Astrocyte (in vitro differentiated cells and primary cell): ENCODE results near the gene TTC31. TPM values are rescaled to one million over a fixed set of nuclear protein-coding genes. Genes with fewer than 3 reads are reported as not detected.

Source experiments
- DNase-seq: peaks from one replicate; pipeline ENCODE4 v3.0.0-alpha.2; 2010; ENCODE audit warnings: low read depth
- FAIRE-seq: peaks from 2 replicates; lab custom pipeline; 2011; peaks lifted over from hg19 to GRCh38; lab: Jason Lieb, UNC
- H2AFZ ChIP-seq: 2 replicates; pipeline ENCODE4 v1.6.0; 2012; ENCODE audit warnings: low read depth, low read length, inconsistent platforms
- H3K27ac ChIP-seq: 2 replicates; pipeline ENCODE4 v1.5.1; 2011; ENCODE audit warnings: low read depth, low read length, inconsistent platforms
- H3K27me3 ChIP-seq: 2 replicates; pipeline ENCODE4 v1.6.0; 2011; ENCODE audit warnings: low read length, inconsistent platforms; ENCODE audit not compliant: insufficient read depth
- H3K36me3 ChIP-seq: 2 replicates; pipeline ENCODE4 v1.5.1; 2011; ENCODE audit warnings: low read length, inconsistent platforms; ENCODE audit not compliant: insufficient read depth
- H3K4me1 ChIP-seq: 2 replicates; pipeline ENCODE4 v1.5.1; 2011; ENCODE audit warnings: low read length, inconsistent platforms; ENCODE audit not compliant: insufficient read depth
- H3K4me2 ChIP-seq: 2 replicates; pipeline ENCODE4 v1.6.0; 2012; ENCODE audit warnings: low read length, inconsistent platforms
- H3K4me3 ChIP-seq: 2 replicates; pipeline ENCODE4 v1.5.1; 2011; ENCODE audit warnings: low read depth, mild to moderate bottlenecking, low read length, inconsistent platforms; ENCODE audit not compliant: insufficient read depth
- H3K79me2 ChIP-seq: 2 replicates; pipeline ENCODE4 v1.6.0; 2012; ENCODE audit warnings: mild to moderate bottlenecking, low read length, inconsistent platforms; ENCODE audit not compliant: insufficient read depth
- H3K9ac ChIP-seq: 2 replicates; pipeline ENCODE4 v1.6.0; 2012; ENCODE audit warnings: mild to moderate bottlenecking, low read length, inconsistent platforms
- H3K9me3 ChIP-seq: 2 replicates; pipeline ENCODE4 v1.5.1; 2012; ENCODE audit warnings: low read depth, mild to moderate bottlenecking, low read length, inconsistent platforms; ENCODE audit not compliant: insufficient read depth
- H4K20me1 ChIP-seq: 2 replicates; pipeline ENCODE4 v1.6.0; 2012; ENCODE audit warnings: low read length, inconsistent platforms; ENCODE audit not compliant: insufficient read depth
- H3K27ac Mint-ChIP-seq: one replicate; pipeline ENCODE4 v1.8.0; 2021; ENCODE audit warnings: mild to moderate bottlenecking, mixed read lengths; ENCODE audit not compliant: unreplicated experiment
- H3K27me3 Mint-ChIP-seq: one replicate; pipeline ENCODE4 v1.8.0; 2021; ENCODE audit warnings: low read depth, mixed read lengths; ENCODE audit not compliant: unreplicated experiment
- H3K36me3 Mint-ChIP-seq: one replicate; pipeline ENCODE4 v1.8.0; 2021; ENCODE audit warnings: low read depth, mixed read lengths; ENCODE audit not compliant: unreplicated experiment
- H3K4me1 Mint-ChIP-seq: one replicate; pipeline ENCODE4 v1.8.0; 2021; ENCODE audit warnings: low read depth, mixed read lengths; ENCODE audit not compliant: unreplicated experiment
- H3K4me3 Mint-ChIP-seq: one replicate; pipeline ENCODE4 v1.8.0; 2021; ENCODE audit warnings: mild to moderate bottlenecking, moderate library complexity, mixed read lengths; ENCODE audit not compliant: unreplicated experiment
- H3K9me3 Mint-ChIP-seq: one replicate; pipeline ENCODE4 v1.8.0; 2021; ENCODE audit warnings: mild to moderate bottlenecking, mixed read lengths; ENCODE audit not compliant: unreplicated experiment
- EZH2 ChIP-seq: IDR thresholded peaks from 2 replicates; pipeline ENCODE4 v1.6.1; 2012; ENCODE audit warnings: mild to moderate bottlenecking, low read length, inconsistent platforms; ENCODE audit not compliant: insufficient read depth
- total RNA-seq: library from RNA; stranded (reverse); gene quantifications from 2 replicates; pipeline ENCODE4 v1.2.1, GENCODE V29; 2021
- TF ChIP-seq, protein P1 (sequence below): IDR thresholded peaks from 2 replicates; pipeline ENCODE4 v1.5.1; 2011; ENCODE audit warnings: low read depth, mild to moderate bottlenecking, inconsistent platforms, low read length, moderate library complexity; ENCODE audit not compliant: insufficient read depth

Gene TTC31
- total RNA-seq, 1 donor from 2014 or later: 12.0 TPM

DNA sequence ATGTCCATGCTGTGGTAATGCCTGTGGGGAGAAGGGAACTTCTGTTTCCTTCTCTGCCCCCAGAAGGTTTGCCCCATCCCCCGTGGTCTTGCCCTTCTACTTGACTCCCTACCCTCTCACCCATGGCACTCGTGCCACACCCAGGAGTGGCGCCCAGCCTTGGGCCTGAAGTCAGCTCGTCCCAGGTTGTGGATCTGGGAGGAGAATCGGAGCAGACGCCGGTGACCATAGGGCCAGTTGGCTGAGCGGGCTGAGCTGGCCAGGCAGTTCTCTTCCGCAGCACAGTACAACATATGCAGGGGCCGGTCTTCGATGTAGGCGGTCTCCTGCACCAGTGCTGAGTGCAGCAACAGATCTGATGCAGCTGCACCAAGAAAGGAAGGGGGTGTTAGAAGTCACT lies 51.5 kb downstream of the TTC31 start:
- peaks cover 3% of the 10 kb centered on the region for H3K27me3 Mint-ChIP-seq
- no peaks in the 10 kb centered on the region for H3K9me3 ChIP-seq
- H3K4me3 Mint-ChIP-seq: no peak overlapping the region
- H3K79me2 ChIP-seq: peaks cover 15% of the 10 kb centered on the region
- H3K27ac ChIP-seq: no peak overlapping the region
- H3K9me3 Mint-ChIP-seq: no peaks in the 10 kb centered on the region
- no peak overlapping the region for H3K4me3 ChIP-seq
- peaks cover 8% of the 10 kb centered on the region for H3K4me1 ChIP-seq
- no peaks in the 10 kb centered on the region for H3K27me3 ChIP-seq
- H3K36me3 Mint-ChIP-seq: peaks cover 10% of the 10 kb centered on the region
- peaks cover 11% of the 10 kb centered on the region for H3K36me3 ChIP-seq
- TF ChIP-seq, protein P1, sequence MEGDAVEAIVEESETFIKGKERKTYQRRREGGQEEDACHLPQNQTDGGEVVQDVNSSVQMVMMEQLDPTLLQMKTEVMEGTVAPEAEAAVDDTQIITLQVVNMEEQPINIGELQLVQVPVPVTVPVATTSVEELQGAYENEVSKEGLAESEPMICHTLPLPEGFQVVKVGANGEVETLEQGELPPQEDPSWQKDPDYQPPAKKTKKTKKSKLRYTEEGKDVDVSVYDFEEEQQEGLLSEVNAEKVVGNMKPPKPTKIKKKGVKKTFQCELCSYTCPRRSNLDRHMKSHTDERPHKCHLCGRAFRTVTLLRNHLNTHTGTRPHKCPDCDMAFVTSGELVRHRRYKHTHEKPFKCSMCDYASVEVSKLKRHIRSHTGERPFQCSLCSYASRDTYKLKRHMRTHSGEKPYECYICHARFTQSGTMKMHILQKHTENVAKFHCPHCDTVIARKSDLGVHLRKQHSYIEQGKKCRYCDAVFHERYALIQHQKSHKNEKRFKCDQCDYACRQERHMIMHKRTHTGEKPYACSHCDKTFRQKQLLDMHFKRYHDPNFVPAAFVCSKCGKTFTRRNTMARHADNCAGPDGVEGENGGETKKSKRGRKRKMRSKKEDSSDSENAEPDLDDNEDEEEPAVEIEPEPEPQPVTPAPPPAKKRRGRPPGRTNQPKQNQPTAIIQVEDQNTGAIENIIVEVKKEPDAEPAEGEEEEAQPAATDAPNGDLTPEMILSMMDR: no peak
- no peak for TF ChIP-seq EZH2
- DNase-seq (no peak), FAIRE-seq (no peak)
- peaks cover 19% of the 10 kb centered on the region for H4K20me1 ChIP-seq
- H3K9ac ChIP-seq: no peak overlapping the region
- H3K4me1 Mint-ChIP-seq: peaks cover 8% of the 10 kb centered on the region
- H3K27ac Mint-ChIP-seq: no peak overlapping the region
- H2AFZ ChIP-seq: no peak overlapping the region
- no peak overlapping the region for H3K4me2 ChIP-seq

GRCh38 chr2:74535440-74535965 lies 52.6 kb downstream of the TTC31 start:
- no peaks in the 10 kb centered on the region for H3K9me3 Mint-ChIP-seq
- H3K27me3 ChIP-seq: no peaks in the 10 kb centered on the region
- H3K4me1 Mint-ChIP-seq: peaks cover 8% of the 10 kb centered on the region
- TF ChIP-seq EZH2: no peak
- TF ChIP-seq, protein P1: no peak
- no peak overlapping the region for H3K27ac Mint-ChIP-seq
- H3K79me2 ChIP-seq: peaks cover 5% of the 10 kb centered on the region
- H3K27ac ChIP-seq: no peak overlapping the region
- no peak for DNase-seq
- no peak overlapping the region for H3K9ac ChIP-seq
- H3K9me3 ChIP-seq: no peaks in the 10 kb centered on the region
- H3K27me3 Mint-ChIP-seq: peaks cover 3% of the 10 kb centered on the region
- no peak overlapping the region for H3K4me2 ChIP-seq
- peaks cover 11% of the 10 kb centered on the region for H3K36me3 ChIP-seq
- peaks cover 10% of the 10 kb centered on the region for H3K36me3 Mint-ChIP-seq
- H2AFZ ChIP-seq: no peak overlapping the region
- no peak overlapping the region for H3K4me3 Mint-ChIP-seq
- no peak for FAIRE-seq
- peaks cover 8% of the 10 kb centered on the region for H3K4me1 ChIP-seq
- H4K20me1 ChIP-seq: peaks cover 19% of the 10 kb centered on the region
- H3K4me3 ChIP-seq: no peak overlapping the region

GRCh38 chr2:74536166-74536950 lies 53.5 kb downstream of the TTC31 start:
- FAIRE-seq: no peak
- H2AFZ ChIP-seq: no peak overlapping the region
- no peak overlapping the region for H3K4me2 ChIP-seq
- peaks cover 11% of the 10 kb centered on the region for H3K36me3 ChIP-seq
- H3K9me3 ChIP-seq: no peaks in the 10 kb centered on the region
- no peak overlapping the region for H3K27ac ChIP-seq
- Mint-ChIP-seq H3K9me3 (no peaks in the 10 kb centered on the region), H3K4me3 (no peak overlapping the region), H3K36me3 (peaks cover 10% of the 10 kb centered on the region), H3K4me1 (peaks cover 3% of the 10 kb centered on the region), H3K27me3 (peaks cover 3% of the 10 kb centered on the region), H3K27ac (no peak overlapping the region)
- no peaks in the 10 kb centered on the region for H3K79me2 ChIP-seq
- no peak overlapping the region for H3K9ac ChIP-seq
- TF ChIP-seq, protein P1: no peak
- H4K20me1 ChIP-seq: peaks cover 14% of the 10 kb centered on the region
- no peaks in the 10 kb centered on the region for H3K27me3 ChIP-seq
- H3K4me1 ChIP-seq: no peaks in the 10 kb centered on the region
- DNase-seq: no peak
- no peak overlapping the region for H3K4me3 ChIP-seq
